ENCODE measurements around the gene CAPRIN2. TPM values are rescaled to one million over a fixed set of nuclear protein-coding genes. Genes with fewer than 3 reads are reported as not detected.

Gene CAPRIN2
- total RNA-seq, 4 donors from 2014 or later, result 16.1 to 153 (median 28.1) TPM

GRCh38 chr12:30706476-30706875, 48.3 kb downstream of the CAPRIN2 start:
- H3K27ac ChIP-seq, result no peak overlapping the region
- no peak for DNase-seq
- TF ChIP-seq POLR2A (IDR thresholded peaks at IDR 0.05), result no peak
- TF ChIP-seq CTCF (IDR thresholded peaks at IDR 0.05), result no peak

GRCh38 chr12:30701056-30701455, 53.7 kb downstream of the CAPRIN2 start:
- H3K4me1 ChIP-seq, result no peaks in the 10 kb centered on the region
- H3K9me3 ChIP-seq, result no peaks in the 10 kb centered on the region
- H3K4me3 ChIP-seq, result no peak overlapping the region
- no peak for DNase-seq
- H3K36me3 ChIP-seq, result no peaks in the 10 kb centered on the region
- TF ChIP-seq POLR2A (IDR thresholded peaks at IDR 0.05) (no peak), CTCF (IDR thresholded peaks at IDR 0.05) (no peak)
- H3K27me3 ChIP-seq, result no peaks in the 10 kb centered on the region
- H3K27ac ChIP-seq, result no peak overlapping the region

More at GRCh38 chr12:30706476-30706875, 48.3 kb downstream of the CAPRIN2 start:
- Histone ChIP-seq H3K9me3 (no peaks in the 10 kb centered on the region), H3K27me3 (no peaks in the 10 kb centered on the region), H3K36me3 (peaks cover 0 to 19% (median 0%) of the 10 kb centered on the region in 3 donors), H3K4me3 (no peak overlapping the region), H3K4me1 (no peaks in the 10 kb centered on the region)

- Histone ChIP-seq H3K27ac (no peak overlapping the region), H3K9me3 (no peaks in the 10 kb centered on the region), H3K4me1 (no peaks in the 10 kb centered on the region), H3K27me3 (no peaks in the 10 kb centered on the region), H3K36me3 (no peaks in the 10 kb centered on the region), H3K4me3 (no peak overlapping the region)
- no peak for DNase-seq
- TF ChIP-seq CTCF (IDR thresholded peaks at IDR 0.05) (no peak), POLR2A (IDR thresholded peaks at IDR 0.05) (no peak)
These were observed 54.4 kb downstream of the CAPRIN2 start for GRCh38 chr12:30700216-30700900.

- TF ChIP-seq POLR2A (IDR thresholded peaks at IDR 0.05) (no peak), CTCF (IDR thresholded peaks at IDR 0.05) (no peak)
- H3K9me3 ChIP-seq, result no peaks in the 10 kb centered on the region
- H3K27ac ChIP-seq, result no peak overlapping the region
- H3K36me3 ChIP-seq, result no peaks in the 10 kb centered on the region
- peaks cover 0 to 14% (median 0%) of the 10 kb centered on the region in 4 donors for H3K4me1 ChIP-seq
- H3K27me3 ChIP-seq, result no peaks in the 10 kb centered on the region
- no peak for DNase-seq
- H3K4me3 ChIP-seq, result no peak overlapping the region
These were observed 56.4 kb downstream of the CAPRIN2 start for GRCh38 chr12:30698346-30698745.

GRCh38 chr12:30696943-30697342, 57.8 kb downstream of the CAPRIN2 start:
- Histone ChIP-seq H3K27me3 (no peaks in the 10 kb centered on the region), H3K9me3 (no peaks in the 10 kb centered on the region), H3K4me1 (peaks cover 0 to 19% (median 0%) of the 10 kb centered on the region in 4 donors), H3K4me3 (no peak overlapping the region), H3K36me3 (no peaks in the 10 kb centered on the region), H3K27ac (no peak overlapping the region)
- no peak for TF ChIP-seq POLR2A (IDR thresholded peaks at IDR 0.05)
- TF ChIP-seq CTCF (IDR thresholded peaks at IDR 0.05), result no peak
- DNase-seq, result no peak
